GM23338 (cell line): ENCODE measurements around the gene UQCRC2. TPM values are rescaled to one million over a fixed set of nuclear protein-coding genes. Genes with fewer than 3 reads are reported as not detected.

ENCODE experiments used
- ATAC-seq: fragments of 200-7000 bp; cut with Tn5 transposase; 3 replicates; pipeline ENCODE4 v1.9.1; 2020
- DNase-seq: peaks from one replicate; pipeline ENCODE4 v3.0.0-alpha.2; 2015; ENCODE audit warnings: low spot score
- H2AFZ ChIP-seq: fragments of 200-600 bp; sonication (generic); 2 replicates; pipeline ENCODE4 v1.8.0; 2016; ENCODE audit warnings: antibody characterized with exemption, mild to moderate bottlenecking, moderate library complexity
- H3F3A ChIP-seq: fragments of 200-600 bp; sonication (generic); replicated peaks from 2 replicates; pipeline ENCODE4 v1.8.0; 2017; ENCODE audit warnings: antibody characterized with exemption, mixed run types, low read depth
- H3K27ac ChIP-seq: fragments of 200-600 bp; sonication (generic); 2 replicates; pipeline ENCODE4 v1.6.1; 2016; ENCODE audit warnings: low read depth
- H3K27me3 ChIP-seq: fragments of 200-600 bp; sonication (generic); 2 replicates; pipeline ENCODE4 v1.8.0; 2016; ENCODE audit warnings: mild to moderate bottlenecking, mixed run types, moderate library complexity; ENCODE audit not compliant: insufficient read depth
- H3K36me3 ChIP-seq: fragments of 200-600 bp; sonication (generic); 2 replicates; pipeline ENCODE4 v1.8.0; 2016; ENCODE audit warnings: mild to moderate bottlenecking; ENCODE audit not compliant: insufficient read depth
- H3K4me1 ChIP-seq: fragments of 200-600 bp; sonication (generic); 2 replicates; pipeline ENCODE4 v1.8.0; 2016; ENCODE audit warnings: mild to moderate bottlenecking, moderate library complexity; ENCODE audit not compliant: insufficient read depth
- H3K4me2 ChIP-seq: fragments of 200-600 bp; sonication (generic); 2 replicates; pipeline ENCODE4 v1.7.1; 2017; ENCODE audit warnings: mixed run types
- H3K4me3 ChIP-seq: fragments of 200-600 bp; sonication (generic); 2 replicates; pipeline ENCODE4 v1.6.1; 2016; ENCODE audit warnings: mixed run types
- H3K79me2 ChIP-seq: fragments of 200-600 bp; sonication (generic); replicated peaks from 2 replicates; pipeline ENCODE4 v1.8.0; 2017; ENCODE audit warnings: mild to moderate bottlenecking; ENCODE audit not compliant: insufficient read depth
- H3K9me2 ChIP-seq: fragments of 200-600 bp; sonication (generic); 2 replicates; pipeline ENCODE4 v1.8.0; 2017; ENCODE audit not compliant: insufficient read depth
- H4K20me1 ChIP-seq: fragments of 200-600 bp; sonication (generic); replicated peaks from 2 replicates; pipeline ENCODE4 v1.8.0; 2017; ENCODE audit warnings: mild to moderate bottlenecking; ENCODE audit not compliant: insufficient read depth
- H3K27ac Mint-ChIP-seq: 2 replicates; pipeline ENCODE4 v1.8.0; 2020; ENCODE audit warnings: inconsistent platforms, mild to moderate bottlenecking, moderate library complexity, mixed read lengths
- H3K27me3 Mint-ChIP-seq: 3 replicates; pipeline ENCODE4 v1.8.0; 2022; ENCODE audit warnings: low read depth, mild to moderate bottlenecking, moderate library complexity, mixed read lengths, inconsistent platforms; ENCODE audit not compliant: insufficient read depth, poor library complexity
- H3K36me3 Mint-ChIP-seq: 3 replicates; pipeline ENCODE4 v1.8.0; 2021; ENCODE audit warnings: low read depth, mild to moderate bottlenecking, inconsistent platforms, moderate library complexity, mixed read lengths
- H3K4me1 Mint-ChIP-seq: 3 replicates; pipeline ENCODE4 v1.8.0; 2020; ENCODE audit warnings: mild to moderate bottlenecking, inconsistent platforms, mixed read lengths
- H3K4me3 Mint-ChIP-seq: 3 replicates; pipeline ENCODE4 v1.8.0; 2021; ENCODE audit warnings: moderate library complexity, mild to moderate bottlenecking, inconsistent platforms, mixed read lengths
- H3K9me3 Mint-ChIP-seq: 3 replicates; pipeline ENCODE4 v1.8.0; 2020; ENCODE audit warnings: moderate library complexity, mild to moderate bottlenecking, inconsistent platforms, mixed read lengths
- CREB1 ChIP-seq: fragments of 250-450 bp; sonication (Bioruptor Pico); IDR thresholded peaks from 2 replicates; pipeline ENCODE4 v1.5.0; 2020; ENCODE audit warnings: low read depth, mild to moderate bottlenecking, moderate library complexity
- CTCF ChIP-seq, 2 experiments: fragments of 200-600 bp in 1 of 2; sonication (generic) in 1 of 2; conservative IDR thresholded peaks; 2 replicates each; pipeline versions ENCODE4 v1.5.1 to v1.6.1; 2016 to 2017; ENCODE audit warnings: antibody characterized with exemption in 2 of 2, low read depth in 2 of 2, mild to moderate bottlenecking in 2 of 2, moderate library complexity in 1 of 2
- NANOG ChIP-seq: IDR thresholded peaks from 2 replicates; pipeline ENCODE4 v1.6.1; 2016; ENCODE audit warnings: antibody characterized with exemption, borderline replicate concordance
- POLR2AphosphoS5 ChIP-seq: IDR thresholded peaks from 2 replicates; pipeline ENCODE4 v1.6.1; 2016; ENCODE audit warnings: antibody characterized with exemption, low read depth
- REST ChIP-seq: IDR thresholded peaks from one replicate; pipeline ENCODE4 v1.6.1; 2018; ENCODE audit warnings: antibody characterized with exemption; ENCODE audit not compliant: unreplicated experiment
- STAT1 ChIP-seq: IDR thresholded peaks from one replicate; pipeline ENCODE4 v1.6.1; 2016; ENCODE audit warnings: antibody characterized with exemption; ENCODE audit not compliant: unreplicated experiment
- ZNF114 ChIP-seq: fragments of 250-450 bp; sonication (Bioruptor Pico); IDR thresholded peaks from 2 replicates; pipeline ENCODE4 v1.5.0; 2020; ENCODE audit warnings: mild to moderate bottlenecking, moderate library complexity
- ZNF331 ChIP-seq: fragments of 250-450 bp; sonication (Bioruptor Pico); IDR thresholded peaks from 2 replicates; pipeline ENCODE4 v1.5.0; 2020; ENCODE audit warnings: low read depth, mild to moderate bottlenecking, moderate library complexity
- ZNF462 ChIP-seq: fragments of 250-450 bp; sonication (Bioruptor Pico); IDR thresholded peaks from 2 replicates; pipeline ENCODE4 v1.5.0; 2020; ENCODE audit warnings: mild to moderate bottlenecking, moderate library complexity
- polyA plus RNA-seq: library from polyadenylated mRNA; unstranded; fragments of >200 nt; fragmentation: Nextera tagmentation; extraction: Ambion mirVana; gene quantifications from 2 replicates; pipeline ENCODE4 v1.2.1, GENCODE V29; 2016
- total RNA-seq: library from RNA; depleted of rRNA; stranded (reverse); fragments of >200 nt; shearing (Covaris generic); gene quantifications from 2 replicates; pipeline ENCODE4 v1.2.3, GENCODE V29; 2014

Gene UQCRC2
- total and polyA plus RNA-seq, 2 experiments from 2014 or later: 88.0 to 122 TPM

GRCh38 chr16:22008215-22009059 is 55.3 kb downstream of the UQCRC2 start:
- Histone ChIP-seq H3K4me3 (peak overlapping the region; percentile 90), H3K27me3 (peaks cover 6% of the 10 kb centered on the region), H3K9me2 (no peaks in the 10 kb centered on the region), H3K4me1 (peaks cover 12% of the 10 kb centered on the region), H3K79me2 (peaks cover 50% of the 10 kb centered on the region), H3K4me2 (peak overlapping the region; percentile 89), H3K27ac (no peak overlapping the region), H3F3A (no peaks in the 10 kb centered on the region; the same call in 1 of the 2 replicates), H3K36me3 (no peaks in the 10 kb centered on the region), H2AFZ (peak overlapping the region; percentile 94), H4K20me1 (peaks cover 21% of the 10 kb centered on the region)
- Mint-ChIP-seq H3K4me1 (peaks cover 12% of the 10 kb centered on the region), H3K27ac (no peak overlapping the region), H3K27me3 (peaks cover 7% of the 10 kb centered on the region), H3K36me3 (no peaks in the 10 kb centered on the region), H3K4me3 (peak overlapping the region; percentile 89), H3K9me3 (no peaks in the 10 kb centered on the region)
- peak; percentile 39 for ATAC-seq
- peak; percentile 62 for DNase-seq
- TF ChIP-seq ZNF331 (CRISPR knock-in tag): no peak
- no peak for TF ChIP-seq CTCF (conservative IDR thresholded peaks at IDR 0.05; ENCODE audit: low read depth in 2 of 2)
- TF ChIP-seq ZNF114 (CRISPR knock-in tag): no peak
- TF ChIP-seq REST: no peak
- TF ChIP-seq CREB1 (CRISPR knock-in tag): no peak
- no peak for TF ChIP-seq STAT1
- TF ChIP-seq POLR2AphosphoS5: no peak

DNA sequence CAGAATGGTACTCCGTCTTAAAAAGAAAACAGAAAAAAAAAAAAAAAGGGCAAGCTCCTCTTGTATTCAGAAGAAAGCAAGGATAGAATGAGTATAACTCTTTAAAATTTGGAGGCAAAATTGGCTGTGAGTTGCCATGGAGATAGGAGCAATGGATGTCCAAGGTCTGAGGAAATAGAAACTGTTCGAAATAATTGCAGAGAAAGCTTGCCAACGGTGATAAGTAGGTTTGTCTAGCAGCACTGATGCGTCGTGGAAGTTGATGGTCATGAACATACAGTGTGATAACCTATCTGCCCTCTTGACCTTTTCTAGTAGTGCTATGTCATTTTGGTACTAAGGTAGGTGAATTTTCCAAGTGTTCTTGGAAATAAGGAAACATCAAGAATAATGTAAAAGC is 57.7 kb downstream of the UQCRC2 start:
- Histone ChIP-seq H3K27ac (no peak overlapping the region), H3K9me2 (no peaks in the 10 kb centered on the region), H3K4me3 (no peak overlapping the region), H3K4me2 (no peak overlapping the region), H2AFZ (no peak overlapping the region), H3K4me1 (peaks cover 12% of the 10 kb centered on the region), H4K20me1 (peaks cover 21% of the 10 kb centered on the region), H3F3A (no peaks in the 10 kb centered on the region; the same call in 1 of the 2 replicates), H3K79me2 (peaks cover 56% of the 10 kb centered on the region), H3K36me3 (no peaks in the 10 kb centered on the region), H3K27me3 (peaks cover 6% of the 10 kb centered on the region)
- Mint-ChIP-seq H3K9me3 (no peaks in the 10 kb centered on the region), H3K4me1 (peaks cover 12% of the 10 kb centered on the region), H3K4me3 (no peak overlapping the region), H3K27ac (no peak overlapping the region), H3K27me3 (peaks cover 3% of the 10 kb centered on the region), H3K36me3 (no peaks in the 10 kb centered on the region)
- ATAC-seq (no peak), DNase-seq (no peak)
- TF ChIP-seq NANOG (no peak), ZNF462 (CRISPR knock-in tag) (no peak), CREB1 (CRISPR knock-in tag) (no peak), POLR2AphosphoS5 (no peak)
